Dendritic cell treated with granulocyte-macrophage colony-stimulating factor and Interleukin-4, amounts not matched to agents 40 ng/mL and 50 ng/mL, for 4 days (primary cell): ENCODE results near the gene TRPM2.

ENCODE experiments used
- H3K27ac Mint-ChIP-seq: one replicate; pipeline ENCODE4 v1.8.0; 2022; ENCODE audit warnings: mild to moderate bottlenecking, mixed read lengths
- H3K27me3 Mint-ChIP-seq: one replicate; pipeline ENCODE4 v1.8.0; 2022; ENCODE audit warnings: mild to moderate bottlenecking, mixed read lengths
- H3K36me3 Mint-ChIP-seq: one replicate; pipeline ENCODE4 v1.8.0; 2022; ENCODE audit warnings: low read depth, mixed read lengths
- H3K4me1 Mint-ChIP-seq: one replicate; pipeline ENCODE4 v1.8.0; 2022; ENCODE audit warnings: low read depth, mixed read lengths
- H3K4me3 Mint-ChIP-seq: one replicate; pipeline ENCODE4 v1.8.0; 2022; ENCODE audit warnings: mild to moderate bottlenecking, moderate library complexity, mixed read lengths
- H3K9me3 Mint-ChIP-seq: one replicate; pipeline ENCODE4 v1.8.0; 2022; ENCODE audit warnings: mixed read lengths
- intact Hi-C: fragments of 100-400 bp; cut with micrococcal nuclease; formaldehyde crosslinking; loops from one replicate; pipeline ENCODE4 v1.15.0; 2022

The TRPM2 gene

DNA sequence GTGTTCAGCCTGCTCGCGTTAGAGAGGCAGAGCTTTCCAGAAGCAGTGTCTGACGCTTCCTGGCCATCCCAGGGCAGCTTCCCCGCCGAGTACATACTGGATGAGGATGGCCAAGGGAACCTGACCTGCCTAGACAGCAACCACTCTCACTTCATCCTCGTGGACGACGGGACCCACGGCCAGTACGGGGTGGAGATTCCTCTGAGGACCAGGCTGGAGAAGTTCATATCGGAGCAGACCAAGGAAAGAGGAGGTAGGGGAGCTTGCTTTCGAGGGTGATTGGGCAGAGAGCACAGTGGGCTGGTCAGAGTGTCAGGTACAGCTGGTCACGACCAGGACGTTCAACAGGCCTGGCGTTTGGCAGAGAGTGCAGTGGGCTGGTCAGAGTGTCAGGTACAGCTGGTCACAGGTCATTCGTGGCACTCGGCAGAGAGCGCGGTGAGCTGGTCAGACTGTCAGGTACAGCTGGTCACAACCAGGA lies 22.4 kb downstream of the TRPM2 start:
- Mint-ChIP-seq H3K4me1 (peaks cover 40% of the 10 kb centered on the region), H3K9me3 (no peaks in the 10 kb centered on the region), H3K27ac (peak overlapping the region; percentile 30), H3K36me3 (peaks cover 83% of the 10 kb centered on the region), H3K4me3 (no peak overlapping the region), H3K27me3 (no peaks in the 10 kb centered on the region)
- intact Hi-C loops: no loop called here

DNA sequence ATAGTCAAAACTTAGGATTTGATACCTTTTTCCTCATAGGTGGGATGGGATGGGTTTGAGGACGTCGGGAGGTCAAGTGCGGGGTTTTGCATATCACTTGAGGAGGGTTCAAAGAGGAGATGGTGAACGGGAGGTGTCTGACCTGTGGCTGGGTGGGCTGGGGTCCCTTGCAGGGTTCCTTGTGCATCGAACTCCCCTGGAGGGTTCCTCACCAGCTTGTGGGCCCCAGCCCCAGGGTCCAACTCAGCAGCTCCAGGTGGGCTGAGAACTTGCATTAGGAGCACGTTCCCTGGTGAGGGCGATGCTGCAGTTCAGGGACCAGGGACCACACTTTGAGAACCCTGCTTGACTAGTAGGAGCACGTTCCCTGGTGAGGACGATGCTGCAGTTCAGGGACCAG lies 23.2 kb downstream of the TRPM2 start:
- no peak overlapping the region for H3K4me3 Mint-ChIP-seq

DNA sequence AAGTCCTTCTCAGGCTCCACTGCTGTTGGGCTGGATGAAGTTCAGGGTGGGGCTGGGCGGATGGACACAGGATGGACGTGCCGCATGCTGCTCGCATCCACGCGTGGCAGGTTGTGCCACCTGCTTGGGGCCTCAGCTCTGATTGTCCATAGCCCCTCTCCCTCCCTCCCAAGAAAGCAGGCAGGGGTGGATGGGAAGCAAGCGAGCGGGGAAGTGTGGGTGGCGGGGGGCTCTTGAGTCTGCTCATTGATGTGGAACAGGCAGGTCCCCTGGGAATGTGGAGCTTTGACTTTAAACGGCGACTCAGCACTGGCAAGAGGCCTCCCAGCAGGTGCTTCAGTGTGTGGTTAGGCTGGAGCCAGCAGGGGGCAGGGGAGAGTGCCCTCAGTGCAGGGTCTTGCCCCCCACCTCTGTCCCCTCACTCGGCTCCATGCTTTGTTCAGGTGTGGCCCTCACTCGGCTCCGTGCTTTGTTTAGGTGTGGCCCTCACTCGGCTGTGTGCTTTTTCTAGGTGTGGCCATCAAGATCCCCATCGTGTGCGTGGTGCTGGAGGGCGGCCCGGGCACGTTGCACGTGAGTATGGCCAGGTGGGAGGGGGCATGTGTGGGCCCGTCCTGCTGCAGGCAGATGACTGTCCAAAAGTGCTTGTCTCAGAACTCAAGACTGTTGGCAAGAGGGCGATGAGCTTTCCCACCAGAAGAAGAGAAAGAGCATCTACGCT lies 23.9 kb downstream of the TRPM2 start:
- H3K4me1 Mint-ChIP-seq: peaks cover 40% of the 10 kb centered on the region
- H3K4me3 Mint-ChIP-seq: no peak overlapping the region
- peaks cover 83% of the 10 kb centered on the region for H3K36me3 Mint-ChIP-seq
- H3K27ac Mint-ChIP-seq: no peak overlapping the region
- peaks cover 10% of the 10 kb centered on the region for H3K9me3 Mint-ChIP-seq
- no peaks in the 10 kb centered on the region for H3K27me3 Mint-ChIP-seq
- intact Hi-C loops: no loop called here

More for the DNA sequence above, 23.2 kb downstream of the TRPM2 start:
- Mint-ChIP-seq H3K4me1 (peaks cover 40% of the 10 kb centered on the region), H3K36me3 (peaks cover 83% of the 10 kb centered on the region), H3K27me3 (no peaks in the 10 kb centered on the region), H3K27ac (no peak overlapping the region), H3K9me3 (peaks cover 2% of the 10 kb centered on the region)
- intact Hi-C loops: no loop called here

DNA sequence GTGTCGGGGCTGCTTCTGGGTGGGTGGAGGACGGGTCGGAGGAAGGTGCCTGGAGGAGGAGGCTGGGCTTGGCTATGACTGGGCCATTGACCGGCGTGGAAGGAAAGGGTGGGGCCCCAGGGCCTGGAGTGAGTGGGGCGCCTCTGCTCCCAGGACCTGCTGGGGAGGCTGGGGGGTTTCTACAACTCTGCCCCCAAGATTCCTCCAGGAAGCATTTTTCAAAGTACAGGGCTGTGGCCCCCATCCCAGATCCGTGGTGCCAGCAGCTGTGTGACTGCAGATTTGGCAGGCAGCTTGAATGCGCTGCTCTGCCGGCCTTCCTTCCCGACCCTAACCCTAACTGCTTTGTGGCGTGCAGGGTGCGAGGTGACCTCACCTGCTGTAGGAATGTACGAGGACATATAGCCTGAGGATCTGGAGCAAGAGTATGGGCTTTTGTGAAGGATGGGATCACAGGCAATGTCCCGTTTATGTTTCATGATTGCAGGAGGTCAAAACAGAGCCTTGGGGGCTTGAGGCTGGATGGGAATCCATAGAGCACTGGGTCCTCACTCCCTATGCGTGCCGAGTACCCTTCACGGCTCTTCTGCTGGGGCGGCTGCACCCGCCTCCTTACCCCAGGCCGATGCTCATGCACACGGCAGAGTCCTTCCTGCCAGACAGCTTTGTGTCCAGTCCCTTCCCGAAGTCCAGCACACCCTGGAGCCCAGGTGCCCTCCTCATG lies 24.7 kb downstream of the TRPM2 start:
- H3K9me3 Mint-ChIP-seq: peaks cover 12% of the 10 kb centered on the region
- peaks cover 34% of the 10 kb centered on the region for H3K4me1 Mint-ChIP-seq
- H3K36me3 Mint-ChIP-seq: peaks cover 86% of the 10 kb centered on the region
- intact Hi-C loops: no loop called here
- no peak overlapping the region for H3K27ac Mint-ChIP-seq
- H3K4me3 Mint-ChIP-seq: no peak overlapping the region
- no peaks in the 10 kb centered on the region for H3K27me3 Mint-ChIP-seq

DNA sequence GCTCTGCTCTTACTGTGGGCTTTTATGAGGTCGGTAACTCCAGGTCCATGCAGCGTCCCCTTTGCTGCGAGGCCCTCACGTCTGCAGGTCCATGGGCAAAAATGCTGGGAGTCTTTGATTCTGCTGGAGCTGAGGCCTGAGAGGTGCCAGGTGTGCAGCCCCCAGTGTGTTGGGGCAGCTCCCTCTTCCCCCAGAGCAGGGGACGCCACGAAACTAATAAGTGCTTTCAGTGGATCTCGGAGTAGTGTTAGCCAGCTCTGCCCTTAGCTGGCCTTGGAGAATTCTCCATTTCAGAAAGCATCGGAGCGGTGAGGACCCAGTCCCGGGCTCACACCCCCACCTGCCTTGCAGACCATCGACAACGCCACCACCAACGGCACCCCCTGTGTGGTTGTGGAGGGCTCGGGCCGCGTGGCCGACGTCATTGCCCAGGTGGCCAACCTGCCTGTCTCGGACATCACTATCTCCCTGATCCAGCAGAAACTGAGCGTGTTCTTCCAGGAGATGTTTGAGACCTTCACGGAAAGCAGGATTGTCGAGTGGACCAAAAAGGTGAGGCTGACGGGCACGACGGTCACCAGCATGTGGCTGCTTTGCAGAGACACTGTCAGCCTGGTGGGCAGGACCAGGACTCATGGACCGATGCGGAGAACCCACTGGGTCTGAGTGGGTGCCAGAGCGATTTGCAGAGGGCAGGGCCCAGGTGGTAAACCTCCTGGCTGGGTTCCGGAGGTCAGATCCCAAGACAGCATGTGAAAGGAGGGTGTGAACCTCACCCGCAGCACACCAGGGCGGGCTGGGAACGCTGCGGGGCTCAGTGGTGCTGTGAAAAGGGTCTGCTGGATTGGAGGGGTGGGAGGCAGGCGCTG lies 25.5 kb downstream of the TRPM2 start:
- peaks cover 94% of the 10 kb centered on the region for H3K36me3 Mint-ChIP-seq
- intact Hi-C loops: no loop called here
- no peak overlapping the region for H3K4me3 Mint-ChIP-seq
- peaks cover 20% of the 10 kb centered on the region for H3K9me3 Mint-ChIP-seq
- H3K4me1 Mint-ChIP-seq: peaks cover 26% of the 10 kb centered on the region
- H3K27ac Mint-ChIP-seq: no peak overlapping the region
- H3K27me3 Mint-ChIP-seq: no peaks in the 10 kb centered on the region

DNA sequence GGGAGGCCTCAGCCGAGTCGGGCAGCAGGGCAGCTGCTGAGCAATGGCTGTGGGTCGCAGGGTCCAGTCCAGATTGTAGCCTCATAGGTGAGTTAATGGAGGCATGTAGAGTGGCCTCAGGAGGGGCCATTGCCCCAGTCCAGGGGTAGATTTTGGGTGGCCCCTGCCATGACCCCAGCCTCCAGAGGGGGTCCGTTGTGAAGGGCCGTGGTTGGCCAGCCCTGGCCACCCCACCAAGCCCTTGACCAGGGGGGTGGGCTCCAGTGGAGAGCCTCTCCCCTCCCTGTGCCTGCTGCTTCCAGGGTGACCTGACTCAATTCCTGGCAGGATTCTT lies 26.1 kb downstream of the TRPM2 start:
- Mint-ChIP-seq H3K9me3 (peaks cover 26% of the 10 kb centered on the region), H3K36me3 (peaks cover 100% of the 10 kb centered on the region)

DNA sequence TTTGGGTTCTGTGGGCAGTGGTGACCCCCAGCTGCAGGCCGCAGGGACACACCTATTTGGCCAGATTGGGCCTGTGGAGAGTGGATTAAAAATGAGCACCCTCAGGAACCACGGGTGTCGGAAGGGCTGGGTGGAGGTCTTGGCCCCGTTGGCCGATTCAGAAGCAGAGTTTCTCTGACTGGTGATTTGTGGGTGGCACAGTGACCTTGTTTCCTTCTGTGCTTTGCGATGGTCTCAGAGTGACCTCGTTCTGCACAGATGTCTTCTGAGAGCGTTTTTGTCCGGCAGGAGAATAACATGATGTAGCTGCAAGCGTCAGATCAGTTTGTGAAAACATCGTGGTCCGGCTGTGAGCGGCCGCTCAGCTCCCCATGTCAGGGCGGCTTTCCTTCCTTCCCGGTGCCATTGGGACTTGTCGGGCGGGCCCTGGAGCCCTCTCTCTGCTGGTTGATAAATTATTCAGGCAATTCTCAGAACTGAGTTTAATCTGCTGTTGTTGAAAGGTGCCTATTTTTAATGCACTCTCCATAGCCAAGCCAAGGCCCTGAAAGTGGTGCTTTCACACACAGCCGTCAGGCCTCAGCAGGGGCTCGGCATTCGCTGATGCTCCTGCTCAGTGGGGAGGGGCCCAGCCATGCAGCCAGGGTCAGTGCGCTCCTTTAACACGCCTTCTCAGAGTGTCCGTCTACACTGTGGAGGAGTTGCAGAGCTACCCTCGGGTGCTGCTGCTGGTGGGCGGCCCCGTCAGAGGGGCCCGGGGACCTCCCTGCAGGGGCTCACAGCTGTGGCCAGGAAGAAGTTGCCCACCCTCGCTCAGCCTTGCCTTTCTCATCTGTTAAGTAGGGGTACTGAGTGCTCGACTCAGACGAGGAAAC lies 26.8 kb downstream of the TRPM2 start:
- intact Hi-C loops: no loop called here
- Mint-ChIP-seq H3K36me3 (peaks cover 100% of the 10 kb centered on the region), H3K27me3 (no peaks in the 10 kb centered on the region), H3K9me3 (peaks cover 34% of the 10 kb centered on the region), H3K27ac (no peak overlapping the region), H3K4me1 (peaks cover 13% of the 10 kb centered on the region), H3K4me3 (no peak overlapping the region)

More for the DNA sequence above, 26.1 kb downstream of the TRPM2 start:
- peaks cover 20% of the 10 kb centered on the region for H3K4me1 Mint-ChIP-seq
- intact Hi-C loops: no loop called here
- H3K27ac Mint-ChIP-seq: no peak overlapping the region
- H3K27me3 Mint-ChIP-seq: no peaks in the 10 kb centered on the region
- no peak overlapping the region for H3K4me3 Mint-ChIP-seq

DNA sequence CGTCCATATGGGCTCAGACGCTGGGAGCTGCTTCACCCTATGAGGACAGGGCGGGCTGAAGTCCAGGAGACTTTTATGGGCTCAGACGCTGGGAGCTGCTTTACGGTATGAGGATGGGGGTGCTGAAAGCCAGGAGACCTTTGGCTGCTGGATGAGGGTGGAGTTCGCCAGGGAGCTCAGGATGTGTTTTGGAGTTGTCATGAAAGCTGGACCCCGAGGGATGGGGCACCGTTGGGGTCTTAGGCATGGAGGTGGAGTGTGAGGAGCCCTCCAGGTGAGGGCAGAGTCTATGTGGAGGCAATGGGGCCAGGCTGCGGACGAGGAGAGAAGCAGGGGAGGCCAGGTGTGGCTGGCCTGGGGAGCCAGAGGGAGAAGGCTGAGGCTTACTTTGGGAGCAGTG lies 27.5 kb downstream of the TRPM2 start:
- intact Hi-C loops: no loop called here
- Mint-ChIP-seq H3K36me3 (peaks cover 100% of the 10 kb centered on the region), H3K27ac (no peak overlapping the region)

DNA sequence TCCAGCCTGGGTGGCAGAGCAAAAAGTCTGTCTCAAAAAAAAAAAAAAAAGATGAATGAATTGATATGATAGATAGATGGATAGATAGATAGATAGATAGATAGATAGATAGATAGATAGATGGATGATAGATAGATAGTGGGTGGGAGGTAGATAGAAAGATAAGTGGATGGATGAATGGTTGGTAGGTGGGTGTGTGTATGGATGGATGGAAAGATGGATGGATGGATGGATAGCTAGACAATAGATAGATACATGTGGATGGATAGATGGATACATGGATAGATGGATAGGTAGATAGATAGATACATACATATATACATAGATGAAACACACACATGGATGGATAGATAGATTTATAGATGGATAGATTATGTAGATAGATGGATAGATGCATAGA lies 28.5 kb downstream of the TRPM2 start:
- Mint-ChIP-seq H3K4me1 (peaks cover 4% of the 10 kb centered on the region), H3K27me3 (no peaks in the 10 kb centered on the region), H3K4me3 (no peak overlapping the region), H3K9me3 (peaks cover 41% of the 10 kb centered on the region), H3K36me3 (peaks cover 98% of the 10 kb centered on the region), H3K27ac (no peak overlapping the region)
- intact Hi-C loops: no loop called here

More for the DNA sequence above, 27.5 kb downstream of the TRPM2 start:
- Mint-ChIP-seq H3K9me3 (peaks cover 40% of the 10 kb centered on the region), H3K4me1 (peaks cover 6% of the 10 kb centered on the region), H3K27me3 (no peaks in the 10 kb centered on the region), H3K4me3 (no peak overlapping the region)

DNA sequence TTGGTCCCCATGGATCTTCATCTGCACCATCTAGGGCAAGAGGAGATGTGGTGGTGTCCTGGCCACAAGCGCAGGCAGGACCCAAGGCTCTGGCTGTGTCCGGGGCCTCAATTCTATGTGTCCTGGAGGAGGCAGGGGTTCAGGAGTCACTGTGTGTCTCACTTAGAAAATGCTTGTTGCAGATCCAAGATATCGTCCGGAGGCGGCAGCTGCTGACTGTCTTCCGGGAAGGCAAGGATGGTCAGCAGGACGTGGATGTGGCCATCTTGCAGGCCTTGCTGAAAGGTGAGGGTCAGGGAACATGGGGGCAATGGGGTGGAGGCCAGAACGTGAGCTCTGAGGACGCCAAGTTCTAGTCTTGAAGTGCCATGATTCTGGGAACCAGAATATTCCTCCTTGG lies 29.1 kb downstream of the TRPM2 start:
- intact Hi-C loops: no loop called here
- Mint-ChIP-seq H3K4me3 (no peak overlapping the region), H3K36me3 (peaks cover 91% of the 10 kb centered on the region), H3K4me1 (no peaks in the 10 kb centered on the region), H3K9me3 (peaks cover 41% of the 10 kb centered on the region), H3K27ac (no peak overlapping the region), H3K27me3 (no peaks in the 10 kb centered on the region)

DNA sequence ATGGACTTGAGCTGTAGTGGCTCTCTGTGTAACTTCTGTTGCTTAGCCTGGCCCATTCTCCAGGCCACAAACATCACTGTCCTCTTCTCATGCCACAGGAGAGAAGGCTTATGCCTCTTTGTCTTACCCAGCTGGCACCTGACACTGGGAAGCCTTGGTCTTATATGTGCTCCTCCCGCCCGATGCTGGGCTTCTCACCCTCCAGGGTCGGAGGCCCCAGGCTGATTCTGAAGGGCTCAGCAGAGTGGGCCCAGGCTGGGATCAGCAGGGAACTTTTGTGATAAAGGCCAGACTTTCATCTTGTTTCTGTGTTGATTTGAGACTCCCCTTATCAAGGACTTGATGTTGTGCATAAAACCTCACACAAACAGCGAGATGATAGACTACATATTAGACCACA lies 29.8 kb downstream of the TRPM2 start:
- H3K27ac Mint-ChIP-seq: no peak overlapping the region
- peaks cover 41% of the 10 kb centered on the region for H3K9me3 Mint-ChIP-seq
- no peak overlapping the region for H3K4me3 Mint-ChIP-seq
- intact Hi-C loops: no loop called here
- no peaks in the 10 kb centered on the region for H3K4me1 Mint-ChIP-seq
- no peaks in the 10 kb centered on the region for H3K27me3 Mint-ChIP-seq
- H3K36me3 Mint-ChIP-seq: peaks cover 88% of the 10 kb centered on the region

DNA sequence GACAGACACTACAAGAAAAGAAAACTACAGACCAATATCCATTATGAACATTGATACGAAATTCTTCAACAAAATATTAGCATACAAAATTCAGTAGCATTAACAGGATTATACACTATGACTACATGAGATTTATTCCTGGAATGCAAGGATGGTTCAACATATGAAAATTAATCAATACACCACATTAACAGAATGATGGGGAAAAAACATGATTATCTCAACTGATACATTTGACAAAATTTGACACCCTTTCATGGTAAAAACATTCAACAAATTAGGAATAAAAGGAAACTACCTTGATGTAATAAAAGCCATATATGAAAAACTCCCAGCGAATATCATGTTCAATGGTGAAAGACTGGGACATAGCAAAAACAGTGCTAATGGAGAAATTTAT lies 31.5 kb downstream of the TRPM2 start:
- H3K27me3 Mint-ChIP-seq: no peaks in the 10 kb centered on the region
- intact Hi-C loops: no loop called here

DNA sequence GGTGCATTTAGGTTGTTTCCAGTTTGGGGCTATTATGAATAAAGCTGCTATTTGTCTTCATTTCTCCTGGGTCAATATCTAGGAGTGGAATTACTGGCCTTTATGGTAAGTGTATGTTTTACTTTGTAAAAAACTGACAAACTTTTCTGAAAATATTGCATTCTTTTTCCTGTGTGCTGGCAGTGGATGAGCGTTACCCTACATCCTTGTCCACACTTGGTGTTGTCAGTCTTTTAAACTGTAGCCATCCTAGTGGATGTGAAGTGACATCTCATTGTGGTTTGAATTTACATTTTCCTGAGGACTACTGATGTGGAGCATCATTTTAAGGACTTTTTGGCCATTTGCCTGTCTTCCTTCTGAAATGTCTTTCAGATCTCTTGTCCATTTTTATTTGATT lies 35.9 kb downstream of the TRPM2 start:
- intact Hi-C loops: no loop called here
- no peaks in the 10 kb centered on the region for H3K27me3 Mint-ChIP-seq
- no peak overlapping the region for H3K27ac Mint-ChIP-seq
- H3K36me3 Mint-ChIP-seq: peaks cover 84% of the 10 kb centered on the region
- H3K9me3 Mint-ChIP-seq: peaks cover 17% of the 10 kb centered on the region
- no peak overlapping the region for H3K4me3 Mint-ChIP-seq
- peaks cover 23% of the 10 kb centered on the region for H3K4me1 Mint-ChIP-seq

More for the DNA sequence above, 31.5 kb downstream of the TRPM2 start:
- Mint-ChIP-seq H3K4me3 (no peak overlapping the region), H3K4me1 (no peaks in the 10 kb centered on the region), H3K9me3 (peaks cover 41% of the 10 kb centered on the region), H3K36me3 (peaks cover 84% of the 10 kb centered on the region), H3K27ac (no peak overlapping the region)
